ENCODE data around the gene SRL.

The SRL gene

GRCh38 chr16:4200000-4200780, 41.7 kb downstream of the SRL start:
- Histone ChIP-seq H3K9me3 (ENCODE audit: insufficient read depth, low read depth, low read length) (no peaks in the 10 kb centered on the region), H3K36me3 (ENCODE audit: insufficient read depth, low read length) (no peaks in the 10 kb centered on the region), H3F3A (ENCODE audit: low read depth) (no peaks in the 10 kb centered on the region), H3K9ac (ENCODE audit: low read depth, low read length, poor library complexity, severe bottlenecking) (no peak overlapping the region), H3K4me2 (ENCODE audit: low read depth, low read length, poor library complexity, severe bottlenecking) (no peak overlapping the region), H3K4me1 (ENCODE audit: insufficient read depth, low read length, poor library complexity, severe bottlenecking) (no peaks in the 10 kb centered on the region), H2AFZ (ENCODE audit: low read length) (peak overlapping the region; percentile 54; the same call in 1 of the 2 replicates), H3K9me2 (replicated peaks; ENCODE audit: low read depth, low read length) (no peaks in the 10 kb centered on the region), H3K79me2 (ENCODE audit: insufficient read depth, low read length) (no peaks in the 10 kb centered on the region), H3K27me3 (ENCODE audit: insufficient read depth, low read length, poor library complexity, severe bottlenecking) (no peaks in the 10 kb centered on the region), H3K4me3 (ENCODE audit: low read length, poor library complexity, severe bottlenecking) (no peak overlapping the region), H4K20me1 (ENCODE audit: insufficient read depth, low read length, poor library complexity, severe bottlenecking) (no peaks in the 10 kb centered on the region)
- TF ChIP-seq EZH2phosphoT487 (IDR thresholded peaks at IDR 0.05; ENCODE audit: borderline replicate concordance) (no peak), CTCF (conservative IDR thresholded peaks at IDR 0.05; ENCODE audit: low read length) (peak; percentile 57)

- Histone ChIP-seq H3F3A (ENCODE audit: low read depth) (no peaks in the 10 kb centered on the region), H3K9me3 (ENCODE audit: insufficient read depth, low read depth, low read length) (no peaks in the 10 kb centered on the region), H3K27me3 (ENCODE audit: insufficient read depth, low read length, poor library complexity, severe bottlenecking) (no peaks in the 10 kb centered on the region), H3K79me2 (ENCODE audit: insufficient read depth, low read length) (no peaks in the 10 kb centered on the region), H3K9ac (ENCODE audit: low read depth, low read length, poor library complexity, severe bottlenecking) (no peak overlapping the region), H2AFZ (ENCODE audit: low read length) (no peak overlapping the region), H4K20me1 (ENCODE audit: insufficient read depth, low read length, poor library complexity, severe bottlenecking) (no peaks in the 10 kb centered on the region), H3K4me1 (ENCODE audit: insufficient read depth, low read length, poor library complexity, severe bottlenecking) (no peaks in the 10 kb centered on the region), H3K36me3 (ENCODE audit: insufficient read depth, low read length) (no peaks in the 10 kb centered on the region), H3K4me2 (ENCODE audit: low read depth, low read length, poor library complexity, severe bottlenecking) (no peak overlapping the region), H3K9me2 (replicated peaks; ENCODE audit: low read depth, low read length) (no peaks in the 10 kb centered on the region), H3K4me3 (ENCODE audit: low read length, poor library complexity, severe bottlenecking) (no peak overlapping the region)
- TF ChIP-seq CTCF (conservative IDR thresholded peaks at IDR 0.05; ENCODE audit: low read length) (no peak), EZH2phosphoT487 (IDR thresholded peaks at IDR 0.05; ENCODE audit: borderline replicate concordance) (no peak)
These were observed 43.1 kb downstream of the SRL start for GRCh38 chr16:4198816-4199215.

GRCh38 chr16:4194661-4195060, 47.2 kb downstream of the SRL start:
- H3K79me2 ChIP-seq (ENCODE audit: insufficient read depth, low read length), result no peaks in the 10 kb centered on the region
- H3K9ac ChIP-seq (ENCODE audit: low read depth, low read length, poor library complexity, severe bottlenecking), result no peak overlapping the region
- H3K4me1 ChIP-seq (ENCODE audit: insufficient read depth, low read length, poor library complexity, severe bottlenecking), result no peaks in the 10 kb centered on the region
- TF ChIP-seq EZH2phosphoT487 (IDR thresholded peaks at IDR 0.05; ENCODE audit: borderline replicate concordance) (no peak), CTCF (conservative IDR thresholded peaks at IDR 0.05; ENCODE audit: low read length) (no peak)
- H3K4me2 ChIP-seq (ENCODE audit: low read depth, low read length, poor library complexity, severe bottlenecking), result no peak overlapping the region
- no peaks in the 10 kb centered on the region for H3K36me3 ChIP-seq (ENCODE audit: insufficient read depth, low read length)
- no peak overlapping the region for H2AFZ ChIP-seq (ENCODE audit: low read length)
- no peaks in the 10 kb centered on the region for H3K9me2 ChIP-seq (replicated peaks; ENCODE audit: low read depth, low read length)
- no peak overlapping the region for H3K4me3 ChIP-seq (ENCODE audit: low read length, poor library complexity, severe bottlenecking)
- H3K9me3 ChIP-seq (ENCODE audit: insufficient read depth, low read depth, low read length), result no peaks in the 10 kb centered on the region
- no peaks in the 10 kb centered on the region for H4K20me1 ChIP-seq (ENCODE audit: insufficient read depth, low read length, poor library complexity, severe bottlenecking)
- no peaks in the 10 kb centered on the region for H3K27me3 ChIP-seq (ENCODE audit: insufficient read depth, low read length, poor library complexity, severe bottlenecking)
- H3F3A ChIP-seq (ENCODE audit: low read depth), result no peaks in the 10 kb centered on the region
